ENCODE measurements around the gene TMIGD2.

DNA sequence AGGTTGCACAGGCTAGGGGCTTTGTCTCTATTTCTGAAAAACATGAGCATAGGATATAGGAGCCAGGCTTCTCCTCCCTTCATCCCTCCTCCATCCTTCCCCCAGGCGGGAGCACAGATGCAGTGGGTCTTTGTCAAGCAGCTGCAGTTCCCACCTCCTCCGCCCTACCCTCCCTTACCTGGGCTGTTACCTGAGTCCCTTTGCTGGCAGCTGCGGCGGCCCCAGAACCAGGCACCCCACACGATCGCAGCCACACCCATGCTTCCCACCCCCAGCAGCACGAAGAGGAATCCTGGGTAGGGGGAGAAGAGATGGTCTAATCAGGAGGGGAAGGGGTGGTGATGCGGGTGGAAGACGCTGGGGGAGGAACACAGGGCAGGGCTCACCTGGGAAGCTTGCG is 7.8 kb downstream of the TMIGD2 start:
- TF ChIP-seq GLIS3 (CRISPR knock-in tag; IDR thresholded peaks at IDR 0.05), result no peak
- TF ChIP-seq PPARA (CRISPR knock-in tag; IDR thresholded peaks at IDR 0.05; ENCODE audit: borderline replicate concordance), result no peak
- TF ChIP-seq ZNF70 (CRISPR knock-in tag; IDR thresholded peaks at IDR 0.05), result no peak
- no peak for TF ChIP-seq ZFP3 (CRISPR knock-in tag; IDR thresholded peaks at IDR 0.05)
- TF ChIP-seq, protein P1, sequence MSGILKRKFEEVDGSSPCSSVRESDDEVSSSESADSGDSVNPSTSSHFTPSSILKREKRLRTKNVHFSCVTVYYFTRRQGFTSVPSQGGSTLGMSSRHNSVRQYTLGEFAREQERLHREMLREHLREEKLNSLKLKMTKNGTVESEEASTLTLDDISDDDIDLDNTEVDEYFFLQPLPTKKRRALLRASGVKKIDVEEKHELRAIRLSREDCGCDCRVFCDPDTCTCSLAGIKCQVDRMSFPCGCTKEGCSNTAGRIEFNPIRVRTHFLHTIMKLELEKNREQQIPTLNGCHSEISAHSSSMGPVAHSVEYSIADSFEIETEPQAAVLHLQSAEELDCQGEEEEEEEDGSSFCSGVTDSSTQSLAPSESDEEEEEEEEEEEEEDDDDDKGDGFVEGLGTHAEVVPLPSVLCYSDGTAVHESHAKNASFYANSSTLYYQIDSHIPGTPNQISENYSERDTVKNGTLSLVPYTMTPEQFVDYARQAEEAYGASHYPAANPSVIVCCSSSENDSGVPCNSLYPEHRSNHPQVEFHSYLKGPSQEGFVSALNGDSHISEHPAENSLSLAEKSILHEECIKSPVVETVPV (CRISPR knock-in tag; IDR thresholded peaks at IDR 0.05), result no peak
- TF ChIP-seq ESRRG (CRISPR knock-in tag; IDR thresholded peaks at IDR 0.05), result no peak
- no peak for TF ChIP-seq ZFP30 (CRISPR knock-in tag; IDR thresholded peaks at IDR 0.05)
- TF ChIP-seq RARB (CRISPR knock-in tag; IDR thresholded peaks at IDR 0.05), result no peak

Data from SK-N-SH treated with all-trans-retinoic acid at 6 μM for 48 hours (cell line).